ENCODE data around the gene MROH9. TPM values are rescaled to one million over a fixed set of nuclear protein-coding genes. Genes with fewer than 3 reads are reported as not detected.

Gene MROH9
- total and polyA plus RNA-seq, 2 experiments from 2014 or later: 0.06 TPM; not detected in 1

GRCh38 chr1:171083222-171083621 is 147.9 kb downstream of the MROH9 start:
- Mint-ChIP-seq H3K4me1 (peaks cover 4% of the 10 kb centered on the region; the same call in 2 of the 3 replicates), H3K27me3 (ENCODE audit: insufficient read depth, low read depth, poor library complexity) (peaks cover 1% of the 10 kb centered on the region), H3K27ac (no peak overlapping the region), H3K4me3 (no peak overlapping the region), H3K36me3 (ENCODE audit: low read depth) (no peaks in the 10 kb centered on the region), H3K9me3 (no peaks in the 10 kb centered on the region)
- Histone ChIP-seq H3K4me3 (no peak overlapping the region), H2AFZ (no peak overlapping the region), H3F3A (replicated peaks; ENCODE audit: low read depth) (no peaks in the 10 kb centered on the region), H3K9me2 (ENCODE audit: insufficient read depth) (no peaks in the 10 kb centered on the region), H4K20me1 (replicated peaks; ENCODE audit: insufficient read depth) (no peaks in the 10 kb centered on the region), H3K4me1 (ENCODE audit: insufficient read depth) (no peaks in the 10 kb centered on the region), H3K4me2 (no peak overlapping the region), H3K36me3 (ENCODE audit: insufficient read depth) (no peaks in the 10 kb centered on the region), H3K27ac (ENCODE audit: low read depth) (no peak overlapping the region), H3K79me2 (replicated peaks; ENCODE audit: insufficient read depth) (no peaks in the 10 kb centered on the region), H3K27me3 (ENCODE audit: insufficient read depth) (no peaks in the 10 kb centered on the region)
- no peak for DNase-seq (ENCODE audit: low spot score)
- no peak for TF ChIP-seq ZNF331 (CRISPR knock-in tag; IDR thresholded peaks at IDR 0.05; ENCODE audit: low read depth)
- TF ChIP-seq ZNF462 (CRISPR knock-in tag; IDR thresholded peaks at IDR 0.05): no peak
- TF ChIP-seq CTCF (conservative IDR thresholded peaks at IDR 0.05; ENCODE audit: low read depth in 2 of 2): no peak
- TF ChIP-seq EZH2phosphoT487 (IDR thresholded peaks at IDR 0.05; ENCODE audit: unreplicated experiment): no peak
- TF ChIP-seq STAT1 (IDR thresholded peaks at IDR 0.05; ENCODE audit: unreplicated experiment): no peak
- TF ChIP-seq ZNF114 (CRISPR knock-in tag; IDR thresholded peaks at IDR 0.05): no peak
- TF ChIP-seq EZH2 (IDR thresholded peaks at IDR 0.05; ENCODE audit: low read depth, unreplicated experiment): no peak
- no peak for TF ChIP-seq ETS1 (IDR thresholded peaks at IDR 0.05)
- TF ChIP-seq JUNB (IDR thresholded peaks at IDR 0.05; ENCODE audit: unreplicated experiment): no peak
- TF ChIP-seq POLR2AphosphoS5 (IDR thresholded peaks at IDR 0.05; ENCODE audit: low read depth): no peak
- TF ChIP-seq REST (IDR thresholded peaks at IDR 0.05; ENCODE audit: unreplicated experiment): no peak
- no peak for ATAC-seq

Data from GM23338 (cell line).